ENCODE results near the gene CACNA1I.
A peak's percentile ranks its signal among the peaks of the same experiment; 100 is the strongest.

The CACNA1I gene

DNA sequence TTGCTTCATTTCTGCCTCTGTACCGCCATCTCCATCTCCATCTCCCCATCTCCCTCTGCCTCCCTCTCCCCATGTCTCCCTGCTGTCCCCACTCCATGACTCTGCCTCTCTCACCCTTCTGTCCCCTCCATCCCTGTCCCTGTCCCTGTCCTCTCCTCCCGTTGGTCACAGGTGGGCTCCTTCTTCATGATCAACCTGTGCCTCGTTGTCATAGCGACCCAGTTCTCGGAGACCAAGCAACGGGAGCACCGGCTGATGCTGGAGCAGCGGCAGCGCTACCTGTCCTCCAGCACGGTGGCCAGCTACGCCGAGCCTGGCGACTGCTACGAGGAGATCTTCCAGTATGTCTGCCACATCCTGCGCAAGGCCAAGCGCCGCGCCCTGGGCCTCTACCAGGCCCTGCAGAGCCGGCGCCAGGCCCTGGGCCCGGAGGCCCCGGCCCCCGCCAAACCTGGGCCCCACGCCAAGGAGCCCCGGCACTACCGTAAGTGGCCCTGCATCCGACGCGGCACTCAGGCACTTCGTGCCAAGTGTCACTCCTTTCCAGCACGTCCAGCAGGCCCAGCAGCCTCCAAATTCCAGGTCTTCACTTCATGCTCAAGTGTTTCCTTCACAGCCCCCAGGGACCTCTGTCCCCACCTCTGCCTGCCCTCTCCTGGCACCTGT lies 76.0 kb downstream of the CACNA1I start:
- H3K27ac ChIP-seq = peak overlapping the region in 1 of 11 experiments; percentile 35; a peak in 1 of 22 replicates
- H3K9ac ChIP-seq = no peak overlapping the region
- H3K4me1 ChIP-seq = peaks cover 0 to 59% (median 52%) of the 10 kb centered on the region in 10 experiments; a peak in 15 of 20 replicates
- peaks cover 0 to 20% (median 0%) of the 10 kb centered on the region in 11 experiments; a peak in 1 of 22 replicates for H4K20me1 ChIP-seq
- no peak overlapping the region for H3K4me3 ChIP-seq
- no peaks in the 10 kb centered on the region for H3K9me3 ChIP-seq (replicated peaks in 1 of 11)
- no peak for TF ChIP-seq Cebpa-rat (IDR thresholded peaks at IDR 0.05)
- H3K4me2 ChIP-seq = peak overlapping the region in 5 of 11 experiments; percentile 28 to 57 (median 51); a peak in 5 of 22 replicates
- no peaks in the 10 kb centered on the region for H3K27me3 ChIP-seq
- H3K36me3 ChIP-seq = no peaks in the 10 kb centered on the region

DNA sequence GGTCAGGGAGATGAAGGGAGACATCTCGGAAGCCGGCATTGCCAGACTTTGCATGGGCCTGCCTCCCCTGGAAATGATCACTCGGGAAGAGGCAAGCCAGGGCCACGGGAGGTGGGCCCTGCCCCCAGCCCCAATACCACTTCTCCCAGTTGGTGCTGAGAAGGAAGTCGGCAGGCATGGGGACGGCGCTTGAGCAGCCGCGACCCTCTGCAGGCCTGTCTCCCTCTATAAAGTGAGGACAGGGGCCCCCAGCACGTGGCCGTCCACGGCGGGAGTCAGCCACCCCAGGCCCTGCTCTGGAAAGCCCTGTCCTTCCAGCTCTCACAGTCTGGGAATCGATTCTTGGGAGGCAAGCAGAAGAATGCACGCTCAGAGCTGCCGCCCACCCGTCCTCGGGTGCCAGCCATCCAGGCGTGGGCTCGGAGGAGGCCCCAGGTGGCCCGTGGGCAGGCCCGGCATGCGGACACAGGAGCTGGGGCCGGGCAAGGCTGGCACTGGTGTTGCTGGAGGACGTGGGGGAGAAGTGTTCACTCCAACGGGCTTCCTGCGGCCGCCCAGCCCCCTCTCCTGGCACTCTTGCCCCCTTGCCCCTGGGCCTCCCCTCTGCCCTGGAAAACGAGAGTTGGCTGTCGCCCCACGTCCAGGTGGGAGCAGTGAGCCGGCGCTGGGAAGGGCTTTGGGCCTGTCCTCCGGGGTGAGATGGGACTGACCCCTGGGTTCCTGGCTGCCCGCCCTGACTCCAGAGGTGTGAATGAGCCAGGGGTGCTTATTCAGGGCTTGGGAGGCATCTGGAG lies 77.5 kb downstream of the CACNA1I start:
- H3K9ac ChIP-seq = 0 out of 22 replicates have a peak overlapping the region, but pooled peaks of 1 of the 11 experiments have one; percentile 10
- H4K20me1 ChIP-seq = peaks cover 0 to 22% (median 0%) of the 10 kb centered on the region in 11 experiments; a peak in 1 of 22 replicates
- H3K9me3 ChIP-seq (replicated peaks in 1 of 11) = no peaks in the 10 kb centered on the region
- H3K36me3 ChIP-seq = no peaks in the 10 kb centered on the region
- H3K4me3 ChIP-seq = no peak overlapping the region
- peaks cover 0 to 57% (median 52%) of the 10 kb centered on the region in 10 experiments; a peak in 15 of 20 replicates for H3K4me1 ChIP-seq
- H3K4me2 ChIP-seq = peak overlapping the region in 9 of 11 experiments; percentile 9 to 42 (median 32); a peak in 12 of 22 replicates
- no peaks in the 10 kb centered on the region for H3K27me3 ChIP-seq
- TF ChIP-seq Cebpa-rat (IDR thresholded peaks at IDR 0.05) = no peak
- no peak overlapping the region; a peak in 1 of 22 replicates for H3K27ac ChIP-seq

DNA sequence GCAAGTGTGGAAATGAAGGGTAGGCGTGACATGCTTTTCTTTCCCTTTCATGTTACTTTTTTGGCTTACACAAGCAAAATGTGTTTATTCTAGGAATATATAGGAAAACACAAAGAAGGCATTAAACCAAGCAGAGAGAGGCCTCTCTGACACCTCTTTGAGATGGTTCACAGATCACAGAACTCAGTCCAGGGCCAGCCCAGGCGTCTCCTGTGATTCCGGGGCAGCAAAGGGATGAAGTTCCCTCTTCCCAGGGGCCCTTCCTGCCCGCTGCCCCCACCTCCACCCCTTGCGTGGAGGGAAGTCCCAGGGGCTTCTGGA lies 78.0 kb downstream of the CACNA1I start:
- H3K4me3 ChIP-seq = no peak overlapping the region
- no peak for TF ChIP-seq Cebpa-rat (IDR thresholded peaks at IDR 0.05)

DNA sequence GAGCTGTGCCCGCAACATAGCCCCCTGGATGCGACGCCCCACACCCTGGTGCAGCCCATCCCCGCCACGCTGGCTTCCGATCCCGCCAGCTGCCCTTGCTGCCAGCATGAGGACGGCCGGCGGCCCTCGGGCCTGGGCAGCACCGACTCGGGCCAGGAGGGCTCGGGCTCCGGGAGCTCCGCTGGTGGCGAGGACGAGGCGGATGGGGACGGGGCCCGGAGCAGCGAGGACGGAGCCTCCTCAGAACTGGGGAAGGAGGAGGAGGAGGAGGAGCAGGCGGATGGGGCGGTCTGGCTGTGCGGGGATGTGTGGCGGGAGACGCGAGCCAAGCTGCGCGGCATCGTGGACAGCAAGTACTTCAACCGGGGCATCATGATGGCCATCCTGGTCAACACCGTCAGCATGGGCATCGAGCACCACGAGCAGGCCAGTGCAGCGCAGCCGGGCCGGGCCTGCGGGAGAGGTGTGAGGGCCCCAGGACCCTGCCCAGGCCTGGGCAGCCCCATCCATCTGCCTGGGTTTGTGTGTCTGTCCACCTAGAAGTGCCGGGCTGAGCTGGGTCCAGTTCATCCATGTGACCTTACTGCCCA lies 79.0 kb downstream of the CACNA1I start:
- no peaks in the 10 kb centered on the region for H3K27me3 ChIP-seq
- no peak overlapping the region for H3K4me3 ChIP-seq
- no peaks in the 10 kb centered on the region for H3K9me3 ChIP-seq (replicated peaks in 1 of 11)
- peaks cover 0 to 22% (median 0%) of the 10 kb centered on the region in 11 experiments; a peak in 1 of 22 replicates for H4K20me1 ChIP-seq
- no peak overlapping the region for H3K9ac ChIP-seq
- no peaks in the 10 kb centered on the region for H3K36me3 ChIP-seq
- no peak for TF ChIP-seq Cebpa-rat (IDR thresholded peaks at IDR 0.05)
- no peak overlapping the region for H3K4me2 ChIP-seq
- peaks cover 0 to 41% (median 37%) of the 10 kb centered on the region in 10 experiments; a peak in 15 of 20 replicates for H3K4me1 ChIP-seq
- H3K27ac ChIP-seq = no peak overlapping the region

More for the DNA sequence above, 78.0 kb downstream of the CACNA1I start:
- Histone ChIP-seq H3K4me1 (peaks cover 0 to 51% (median 47%) of the 10 kb centered on the region in 10 experiments; a peak in 15 of 20 replicates), H3K9ac (peak overlapping the region in 1 of 11 experiments; percentile 10; a peak in 1 of 22 replicates), H3K27ac (no peak overlapping the region), H4K20me1 (peaks cover 0 to 22% (median 0%) of the 10 kb centered on the region in 11 experiments; a peak in 1 of 22 replicates), H3K4me2 (peak overlapping the region in 9 of 11 experiments; percentile 9 to 42 (median 32); a peak in 12 of 22 replicates), H3K36me3 (no peaks in the 10 kb centered on the region), H3K9me3 (replicated peaks in 1 of 11) (no peaks in the 10 kb centered on the region), H3K27me3 (no peaks in the 10 kb centered on the region)

DNA sequence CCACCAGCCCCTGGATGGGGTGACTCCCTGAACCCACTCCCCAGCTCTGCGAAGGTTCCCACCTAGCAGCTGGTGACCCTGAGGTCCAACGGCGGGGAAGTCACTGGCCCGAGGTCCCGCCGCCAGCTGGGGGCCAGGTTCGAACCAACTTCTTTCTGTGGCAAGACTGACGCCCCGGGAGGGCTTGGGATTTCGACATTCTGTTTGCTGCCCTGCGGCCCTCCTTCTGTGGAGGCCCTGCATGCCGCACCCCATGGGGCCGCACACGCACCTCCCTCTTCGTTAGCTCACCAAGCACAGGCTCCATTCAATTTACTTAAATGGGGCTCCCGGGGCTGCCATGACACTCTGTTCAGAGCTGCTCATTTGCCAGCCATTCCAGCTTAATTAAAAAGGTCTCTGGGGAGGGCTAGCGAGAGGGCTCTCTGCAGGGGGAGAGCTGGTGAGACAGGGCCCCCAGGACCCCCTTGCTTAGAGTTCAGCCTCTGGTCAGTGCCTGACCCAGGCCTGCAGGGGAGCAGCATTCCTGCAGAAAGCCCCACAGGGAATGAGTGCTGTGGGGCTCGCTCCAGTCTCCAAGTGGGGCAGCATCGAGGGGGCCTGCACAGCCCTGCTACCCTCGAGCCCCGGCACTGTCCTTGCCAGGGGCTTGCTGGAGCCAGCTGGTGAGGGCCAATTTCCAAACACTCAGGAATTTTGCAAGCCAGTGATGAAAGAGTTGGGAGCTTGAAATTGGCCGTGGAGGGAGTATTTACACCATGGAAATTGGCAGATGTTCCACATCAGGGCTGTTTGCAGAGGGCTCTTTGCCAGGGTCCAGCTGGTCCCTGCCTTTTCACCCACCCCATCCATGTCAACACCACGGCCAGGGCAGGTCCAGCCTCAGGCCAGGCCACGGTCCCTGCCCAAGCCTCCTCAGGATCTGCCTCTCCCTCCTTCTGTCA lies 80.8 kb downstream of the CACNA1I start:
- Histone ChIP-seq H3K9ac (no peak overlapping the region), H3K36me3 (no peaks in the 10 kb centered on the region), H3K9me3 (replicated peaks in 1 of 11) (no peaks in the 10 kb centered on the region), H3K27ac (no peak overlapping the region), H3K4me1 (peaks cover 0 to 29% (median 24%) of the 10 kb centered on the region in 10 experiments; a peak in 16 of 20 replicates), H3K4me2 (no peak overlapping the region), H3K4me3 (no peak overlapping the region), H3K27me3 (no peaks in the 10 kb centered on the region), H4K20me1 (peaks cover 0 to 22% (median 0%) of the 10 kb centered on the region in 11 experiments; a peak in 1 of 22 replicates)
- no peak for TF ChIP-seq Cebpa-rat (IDR thresholded peaks at IDR 0.05)

DNA sequence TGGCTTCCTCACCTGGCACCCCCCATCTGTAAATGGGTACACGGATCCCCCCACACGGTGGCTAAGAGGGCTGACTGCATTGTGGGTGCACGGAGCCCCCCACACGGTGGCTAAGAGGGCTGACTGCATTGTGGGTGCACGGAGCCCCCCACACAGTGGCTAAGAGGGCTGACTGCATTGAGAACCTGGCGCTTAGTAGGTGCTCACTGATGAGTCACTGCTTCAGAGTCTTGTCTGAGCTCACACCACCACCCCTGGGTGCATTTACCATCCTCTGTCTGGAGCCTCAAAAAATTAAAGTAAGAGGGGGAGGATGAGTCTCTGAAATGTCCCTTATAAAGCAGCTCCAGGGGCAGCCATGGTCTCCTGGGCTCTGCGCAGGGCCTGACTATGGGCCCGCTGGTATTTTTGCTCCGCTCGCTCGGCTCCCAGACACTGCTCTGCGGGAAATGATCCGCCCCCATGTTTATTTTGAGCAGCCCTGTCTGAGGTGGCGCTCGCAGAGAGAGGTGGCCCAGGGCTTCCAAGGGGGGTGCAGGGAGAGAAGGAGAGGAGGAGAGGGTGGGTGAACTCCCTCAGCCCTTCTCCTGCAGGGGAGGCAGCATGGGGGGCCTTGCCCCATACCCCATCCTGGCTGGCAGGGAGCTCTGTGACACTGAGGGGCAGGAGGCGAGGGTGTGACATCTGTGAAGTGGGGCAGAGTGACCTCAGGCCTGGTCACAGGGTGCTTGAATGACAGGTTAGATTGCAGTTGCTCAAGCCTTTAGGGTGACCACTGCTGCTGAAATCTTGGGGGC lies 82.6 kb downstream of the CACNA1I start:
- Histone ChIP-seq H3K4me1 (peaks cover 0 to 32% (median 29%) of the 10 kb centered on the region in 10 experiments; a peak in 17 of 20 replicates), H3K9ac (no peak overlapping the region), H3K4me3 (no peak overlapping the region), H3K27ac (no peak overlapping the region), H4K20me1 (peaks cover 0 to 13% (median 0%) of the 10 kb centered on the region in 11 experiments; a peak in 1 of 22 replicates), H3K27me3 (no peaks in the 10 kb centered on the region), H3K36me3 (no peaks in the 10 kb centered on the region), H3K4me2 (no peak overlapping the region), H3K9me3 (replicated peaks in 1 of 11) (no peaks in the 10 kb centered on the region)
- TF ChIP-seq Cebpa-rat (IDR thresholded peaks at IDR 0.05) = no peak

DNA sequence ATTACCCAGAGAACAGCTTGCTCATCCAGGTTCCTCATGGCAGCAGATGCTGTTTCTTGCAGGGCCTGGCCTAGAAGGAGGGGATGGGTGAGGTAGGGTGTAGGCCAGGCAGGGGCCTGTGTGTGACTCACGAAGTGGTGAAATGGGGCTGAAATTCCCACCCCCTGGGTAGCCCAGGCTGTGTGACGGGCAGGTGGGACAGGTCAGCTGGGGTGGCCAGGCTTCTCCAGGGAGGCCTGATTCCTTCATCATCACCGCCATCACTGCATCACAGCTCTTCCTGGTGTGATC lies 83.2 kb downstream of the CACNA1I start:
- no peak overlapping the region for H3K4me3 ChIP-seq
- H4K20me1 ChIP-seq = peaks cover 0 to 13% (median 0%) of the 10 kb centered on the region in 11 experiments; a peak in 1 of 22 replicates
- no peak overlapping the region for H3K4me2 ChIP-seq
- H3K9ac ChIP-seq = no peak overlapping the region
- H3K36me3 ChIP-seq = no peaks in the 10 kb centered on the region
- no peak for TF ChIP-seq Cebpa-rat (IDR thresholded peaks at IDR 0.05)
- no peak overlapping the region for H3K27ac ChIP-seq
- no peaks in the 10 kb centered on the region for H3K27me3 ChIP-seq
- peaks cover 0 to 32% (median 29%) of the 10 kb centered on the region in 10 experiments; a peak in 17 of 20 replicates for H3K4me1 ChIP-seq
- no peaks in the 10 kb centered on the region for H3K9me3 ChIP-seq (replicated peaks in 1 of 11)

All from BLaER1 treated with 17β-estradiol and CSF1 and Interleukin-3, amounts not matched to agents 10 nM and 100 nM (cell line).